ENCODE results near the gene LIN9.

DNA sequence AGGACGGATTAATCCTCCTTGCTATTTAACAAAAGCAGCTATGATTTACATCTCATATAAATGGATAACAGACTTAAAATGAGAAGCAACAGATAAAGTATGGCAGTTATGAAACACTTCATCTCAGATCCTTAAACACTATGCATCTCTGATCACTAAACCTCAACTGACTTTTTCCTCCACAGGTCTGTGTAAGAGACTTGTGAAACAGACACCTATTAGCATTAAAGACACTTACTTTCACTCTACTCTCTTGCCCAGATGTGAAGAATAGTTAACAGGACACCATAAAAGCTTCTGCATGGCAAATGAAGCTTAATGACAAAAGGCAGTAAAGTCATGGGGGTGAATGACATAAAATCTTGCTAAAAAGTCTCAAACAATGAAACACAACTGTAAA lies 6.2 kb downstream of the LIN9 start:
- TF ChIP-seq, protein P1, sequence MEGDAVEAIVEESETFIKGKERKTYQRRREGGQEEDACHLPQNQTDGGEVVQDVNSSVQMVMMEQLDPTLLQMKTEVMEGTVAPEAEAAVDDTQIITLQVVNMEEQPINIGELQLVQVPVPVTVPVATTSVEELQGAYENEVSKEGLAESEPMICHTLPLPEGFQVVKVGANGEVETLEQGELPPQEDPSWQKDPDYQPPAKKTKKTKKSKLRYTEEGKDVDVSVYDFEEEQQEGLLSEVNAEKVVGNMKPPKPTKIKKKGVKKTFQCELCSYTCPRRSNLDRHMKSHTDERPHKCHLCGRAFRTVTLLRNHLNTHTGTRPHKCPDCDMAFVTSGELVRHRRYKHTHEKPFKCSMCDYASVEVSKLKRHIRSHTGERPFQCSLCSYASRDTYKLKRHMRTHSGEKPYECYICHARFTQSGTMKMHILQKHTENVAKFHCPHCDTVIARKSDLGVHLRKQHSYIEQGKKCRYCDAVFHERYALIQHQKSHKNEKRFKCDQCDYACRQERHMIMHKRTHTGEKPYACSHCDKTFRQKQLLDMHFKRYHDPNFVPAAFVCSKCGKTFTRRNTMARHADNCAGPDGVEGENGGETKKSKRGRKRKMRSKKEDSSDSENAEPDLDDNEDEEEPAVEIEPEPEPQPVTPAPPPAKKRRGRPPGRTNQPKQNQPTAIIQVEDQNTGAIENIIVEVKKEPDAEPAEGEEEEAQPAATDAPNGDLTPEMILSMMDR (conservative IDR thresholded peaks at IDR 0.05; ENCODE audit: low read depth in 2 of 2) = no peak
- TF ChIP-seq EZH2 (IDR thresholded peaks at IDR 0.05; ENCODE audit: low read depth, unreplicated experiment) (no peak), POLR2AphosphoS5 (IDR thresholded peaks at IDR 0.05; ENCODE audit: low read depth) (no peak), JUNB (IDR thresholded peaks at IDR 0.05; ENCODE audit: unreplicated experiment) (no peak), EZH2phosphoT487 (IDR thresholded peaks at IDR 0.05; ENCODE audit: unreplicated experiment) (no peak), ZNF331 (CRISPR knock-in tag; IDR thresholded peaks at IDR 0.05; ENCODE audit: low read depth) (no peak), ZNF114 (CRISPR knock-in tag; IDR thresholded peaks at IDR 0.05) (no peak)
- TF ChIP-seq, protein P2, sequence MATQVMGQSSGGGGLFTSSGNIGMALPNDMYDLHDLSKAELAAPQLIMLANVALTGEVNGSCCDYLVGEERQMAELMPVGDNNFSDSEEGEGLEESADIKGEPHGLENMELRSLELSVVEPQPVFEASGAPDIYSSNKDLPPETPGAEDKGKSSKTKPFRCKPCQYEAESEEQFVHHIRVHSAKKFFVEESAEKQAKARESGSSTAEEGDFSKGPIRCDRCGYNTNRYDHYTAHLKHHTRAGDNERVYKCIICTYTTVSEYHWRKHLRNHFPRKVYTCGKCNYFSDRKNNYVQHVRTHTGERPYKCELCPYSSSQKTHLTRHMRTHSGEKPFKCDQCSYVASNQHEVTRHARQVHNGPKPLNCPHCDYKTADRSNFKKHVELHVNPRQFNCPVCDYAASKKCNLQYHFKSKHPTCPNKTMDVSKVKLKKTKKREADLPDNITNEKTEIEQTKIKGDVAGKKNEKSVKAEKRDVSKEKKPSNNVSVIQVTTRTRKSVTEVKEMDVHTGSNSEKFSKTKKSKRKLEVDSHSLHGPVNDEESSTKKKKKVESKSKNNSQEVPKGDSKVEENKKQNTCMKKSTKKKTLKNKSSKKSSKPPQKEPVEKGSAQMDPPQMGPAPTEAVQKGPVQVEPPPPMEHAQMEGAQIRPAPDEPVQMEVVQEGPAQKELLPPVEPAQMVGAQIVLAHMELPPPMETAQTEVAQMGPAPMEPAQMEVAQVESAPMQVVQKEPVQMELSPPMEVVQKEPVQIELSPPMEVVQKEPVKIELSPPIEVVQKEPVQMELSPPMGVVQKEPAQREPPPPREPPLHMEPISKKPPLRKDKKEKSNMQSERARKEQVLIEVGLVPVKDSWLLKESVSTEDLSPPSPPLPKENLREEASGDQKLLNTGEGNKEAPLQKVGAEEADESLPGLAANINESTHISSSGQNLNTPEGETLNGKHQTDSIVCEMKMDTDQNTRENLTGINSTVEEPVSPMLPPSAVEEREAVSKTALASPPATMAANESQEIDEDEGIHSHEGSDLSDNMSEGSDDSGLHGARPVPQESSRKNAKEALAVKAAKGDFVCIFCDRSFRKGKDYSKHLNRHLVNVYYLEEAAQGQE (IDR thresholded peaks at IDR 0.05; ENCODE audit: unreplicated experiment) = no peak

Data from GM23338 (cell line).